Measurements from ENCODE around the gene TNFRSF1A.

TNFRSF1A gene

GRCh38 chr12:6285532-6286306, 56.2 kb downstream of the TNFRSF1A start:
- Histone ChIP-seq H3K27ac (ENCODE audit: insufficient read depth, low read depth, low read length, poor library complexity, severe bottlenecking) (no peak overlapping the region), H3K4me1 (ENCODE audit: control insufficient read depth, insufficient read depth, low read length) (no peaks in the 10 kb centered on the region), H3K9me3 (ENCODE audit: control insufficient read depth, low read length) (no peaks in the 10 kb centered on the region), H3K36me3 (ENCODE audit: control insufficient read depth, insufficient read depth, low read length) (no peaks in the 10 kb centered on the region), H3K4me3 (ENCODE audit: insufficient read depth, low read depth, low read length) (no peak overlapping the region), H3K27me3 (ENCODE audit: control insufficient read depth, insufficient read depth, low read length, poor library complexity, severe bottlenecking) (no peaks in the 10 kb centered on the region)
- 36 to 40% methylated on average over 1 of the region's 1 CpG for WGBS, 2 experiments

DNA sequence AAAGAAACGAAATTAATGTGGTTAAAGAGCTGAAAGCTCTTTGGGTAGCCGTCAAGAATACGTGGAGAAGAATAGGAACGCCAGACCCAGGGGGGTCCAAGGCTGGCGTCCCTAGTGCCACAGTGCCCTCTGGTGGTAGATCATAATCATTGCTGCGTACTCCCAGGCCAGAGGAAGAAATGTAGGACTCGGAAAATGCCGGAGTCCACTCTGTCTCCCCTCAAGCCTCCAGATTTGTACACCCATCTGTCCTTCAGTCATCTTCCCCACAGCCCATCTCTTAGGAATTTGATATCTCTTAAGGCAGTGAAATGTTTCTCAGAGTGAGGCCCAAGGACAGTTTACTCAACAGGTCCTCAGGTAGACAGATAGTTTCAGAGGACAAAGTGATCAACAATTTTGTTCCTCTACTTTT, 56.8 kb downstream of the TNFRSF1A start:
- Histone ChIP-seq H3K36me3 (ENCODE audit: control insufficient read depth, insufficient read depth, low read length) (no peaks in the 10 kb centered on the region), H3K4me3 (ENCODE audit: insufficient read depth, low read depth, low read length) (no peak overlapping the region), H3K27ac (ENCODE audit: insufficient read depth, low read depth, low read length, poor library complexity, severe bottlenecking) (no peak overlapping the region), H3K4me1 (ENCODE audit: control insufficient read depth, insufficient read depth, low read length) (no peaks in the 10 kb centered on the region), H3K9me3 (ENCODE audit: control insufficient read depth, low read length) (no peaks in the 10 kb centered on the region), H3K27me3 (ENCODE audit: control insufficient read depth, insufficient read depth, low read length, poor library complexity, severe bottlenecking) (peaks cover 1% of the 10 kb centered on the region)
- WGBS, 2 experiments, result 19 to 23% methylated on average over 8 of the region's 8 CpGs

DNA sequence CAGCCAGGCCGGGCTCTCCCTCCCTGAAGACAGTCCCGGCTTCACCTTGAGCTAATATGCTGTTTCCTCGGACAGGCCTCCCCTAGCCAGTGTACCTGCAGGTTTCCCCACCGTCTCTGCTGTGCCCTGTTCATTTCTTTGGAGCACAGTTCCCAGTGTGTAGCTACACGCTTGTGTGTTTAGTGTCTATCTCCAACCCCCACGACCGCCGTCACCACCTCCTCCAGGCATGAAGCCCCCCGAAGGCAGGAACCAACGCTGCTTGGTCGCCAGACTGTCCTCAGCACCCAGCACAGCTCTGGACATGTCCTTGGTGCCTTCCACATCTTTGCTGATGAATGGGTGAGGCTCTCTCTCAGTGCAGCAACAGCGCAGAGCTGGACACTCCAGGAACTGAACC, 57.6 kb downstream of the TNFRSF1A start:
- 91% methylated on average over 12 of the region's 12 CpGs for WGBS, 2 experiments
- H3K4me1 ChIP-seq (ENCODE audit: control insufficient read depth, insufficient read depth, low read length), result no peaks in the 10 kb centered on the region
- no peak overlapping the region for H3K4me3 ChIP-seq (ENCODE audit: insufficient read depth, low read depth, low read length)
- peaks cover 6% of the 10 kb centered on the region for H3K27me3 ChIP-seq (ENCODE audit: control insufficient read depth, insufficient read depth, low read length, poor library complexity, severe bottlenecking)
- H3K9me3 ChIP-seq (ENCODE audit: control insufficient read depth, low read length), result no peaks in the 10 kb centered on the region
- no peaks in the 10 kb centered on the region for H3K36me3 ChIP-seq (ENCODE audit: control insufficient read depth, insufficient read depth, low read length)
- no peak overlapping the region for H3K27ac ChIP-seq (ENCODE audit: insufficient read depth, low read depth, low read length, poor library complexity, severe bottlenecking)

GRCh38 chr12:6282453-6282840, 59.4 kb downstream of the TNFRSF1A start:
- 93% methylated on average over 3 of the region's 4 CpGs for WGBS, 2 experiments
- no peaks in the 10 kb centered on the region for H3K36me3 ChIP-seq (ENCODE audit: control insufficient read depth, insufficient read depth, low read length)

DNA sequence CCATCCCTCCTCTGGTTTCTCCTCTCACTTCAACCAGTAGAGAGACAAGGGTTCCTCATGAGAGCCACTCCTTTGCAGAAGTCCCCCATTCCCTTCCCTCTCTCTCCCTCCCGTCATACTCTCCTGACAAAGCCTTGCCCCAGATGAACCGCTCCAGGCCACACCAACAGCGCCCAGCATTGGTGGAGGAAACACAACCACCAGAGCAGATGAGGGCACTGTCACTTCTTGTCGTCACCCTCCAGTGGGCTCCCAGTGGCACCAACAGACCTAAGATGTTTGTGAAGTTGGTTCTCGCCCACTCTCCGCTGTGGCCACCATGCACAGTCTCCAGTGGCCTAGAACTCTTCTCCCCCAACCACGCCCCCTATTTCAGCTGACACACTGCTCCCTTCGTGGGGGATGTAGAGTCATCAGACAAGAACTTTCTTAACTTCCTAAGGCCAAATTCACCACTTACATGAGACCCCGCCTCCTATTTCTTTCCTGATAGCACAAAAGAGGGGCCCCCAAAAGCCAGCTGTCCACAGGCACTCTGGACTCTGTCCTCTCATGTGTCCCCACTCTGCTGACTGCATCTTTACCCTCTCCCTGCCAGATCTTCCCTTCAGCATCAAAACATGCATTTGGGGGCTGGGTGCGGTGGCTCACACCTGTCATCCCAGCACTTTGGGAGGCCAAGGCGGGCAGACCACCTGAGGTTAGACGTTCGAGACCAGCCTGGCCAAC, 60.6 kb downstream of the TNFRSF1A start:
- H3K27ac ChIP-seq (ENCODE audit: insufficient read depth, low read depth, low read length, poor library complexity, severe bottlenecking), result no peak overlapping the region
- WGBS, 2 experiments, result 92 to 96% methylated on average over 13 of the region's 13 CpGs
- peaks cover 18% of the 10 kb centered on the region for H3K27me3 ChIP-seq (ENCODE audit: control insufficient read depth, insufficient read depth, low read length, poor library complexity, severe bottlenecking)
- H3K4me3 ChIP-seq (ENCODE audit: insufficient read depth, low read depth, low read length), result no peak overlapping the region
- H3K4me1 ChIP-seq (ENCODE audit: control insufficient read depth, insufficient read depth, low read length), result peaks cover 7% of the 10 kb centered on the region
- no peaks in the 10 kb centered on the region for H3K9me3 ChIP-seq (ENCODE audit: control insufficient read depth, low read length)
- no peaks in the 10 kb centered on the region for H3K36me3 ChIP-seq (ENCODE audit: control insufficient read depth, insufficient read depth, low read length)

More at GRCh38 chr12:6282453-6282840, 59.4 kb downstream of the TNFRSF1A start:
- H3K27ac ChIP-seq (ENCODE audit: insufficient read depth, low read depth, low read length, poor library complexity, severe bottlenecking), result no peak overlapping the region
- H3K4me1 ChIP-seq (ENCODE audit: control insufficient read depth, insufficient read depth, low read length), result peaks cover 7% of the 10 kb centered on the region
- H3K4me3 ChIP-seq (ENCODE audit: insufficient read depth, low read depth, low read length), result no peak overlapping the region
- no peaks in the 10 kb centered on the region for H3K9me3 ChIP-seq (ENCODE audit: control insufficient read depth, low read length)
- H3K27me3 ChIP-seq (ENCODE audit: control insufficient read depth, insufficient read depth, low read length, poor library complexity, severe bottlenecking), result peaks cover 18% of the 10 kb centered on the region

DNA sequence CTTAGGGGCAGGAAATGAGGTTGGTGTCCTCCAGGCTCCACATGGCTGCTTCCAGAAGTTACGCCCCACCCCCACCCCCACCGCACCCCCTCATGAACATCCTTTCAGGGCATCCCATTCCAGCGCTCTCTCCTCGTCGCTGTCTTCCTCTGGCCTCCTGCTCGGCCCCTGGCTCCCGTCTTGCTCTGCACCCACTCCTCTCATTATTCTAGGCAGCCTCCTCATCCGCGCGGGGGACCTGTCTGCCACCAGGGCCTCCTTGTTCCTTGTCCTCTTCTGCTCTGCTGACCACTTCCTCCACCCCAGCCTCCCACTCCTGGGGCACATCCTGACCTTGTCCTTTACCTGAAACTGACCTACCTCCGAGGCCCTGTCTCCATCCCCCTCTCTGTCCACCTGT, 61.2 kb downstream of the TNFRSF1A start:
- Histone ChIP-seq H3K36me3 (ENCODE audit: control insufficient read depth, insufficient read depth, low read length) (no peaks in the 10 kb centered on the region), H3K27me3 (ENCODE audit: control insufficient read depth, insufficient read depth, low read length, poor library complexity, severe bottlenecking) (peaks cover 18% of the 10 kb centered on the region), H3K4me3 (ENCODE audit: insufficient read depth, low read depth, low read length) (no peak overlapping the region), H3K9me3 (ENCODE audit: control insufficient read depth, low read length) (no peaks in the 10 kb centered on the region), H3K27ac (ENCODE audit: insufficient read depth, low read depth, low read length, poor library complexity, severe bottlenecking) (no peak overlapping the region), H3K4me1 (ENCODE audit: control insufficient read depth, insufficient read depth, low read length) (peaks cover 7% of the 10 kb centered on the region)
- WGBS, 2 experiments, result 81 to 86% methylated on average over 11 of the region's 11 CpGs

GRCh38 chr12:6280053-6280469, 61.8 kb downstream of the TNFRSF1A start:
- H3K9me3 ChIP-seq (ENCODE audit: control insufficient read depth, low read length), result no peaks in the 10 kb centered on the region
- 78 to 86% methylated on average over 2 of the region's 2 CpGs for WGBS, 2 experiments
- H3K36me3 ChIP-seq (ENCODE audit: control insufficient read depth, insufficient read depth, low read length), result no peaks in the 10 kb centered on the region
- peaks cover 18% of the 10 kb centered on the region for H3K27me3 ChIP-seq (ENCODE audit: control insufficient read depth, insufficient read depth, low read length, poor library complexity, severe bottlenecking)
- H3K27ac ChIP-seq (ENCODE audit: insufficient read depth, low read depth, low read length, poor library complexity, severe bottlenecking), result no peak overlapping the region
- no peak overlapping the region for H3K4me3 ChIP-seq (ENCODE audit: insufficient read depth, low read depth, low read length)
- peaks cover 7% of the 10 kb centered on the region for H3K4me1 ChIP-seq (ENCODE audit: control insufficient read depth, insufficient read depth, low read length)

DNA sequence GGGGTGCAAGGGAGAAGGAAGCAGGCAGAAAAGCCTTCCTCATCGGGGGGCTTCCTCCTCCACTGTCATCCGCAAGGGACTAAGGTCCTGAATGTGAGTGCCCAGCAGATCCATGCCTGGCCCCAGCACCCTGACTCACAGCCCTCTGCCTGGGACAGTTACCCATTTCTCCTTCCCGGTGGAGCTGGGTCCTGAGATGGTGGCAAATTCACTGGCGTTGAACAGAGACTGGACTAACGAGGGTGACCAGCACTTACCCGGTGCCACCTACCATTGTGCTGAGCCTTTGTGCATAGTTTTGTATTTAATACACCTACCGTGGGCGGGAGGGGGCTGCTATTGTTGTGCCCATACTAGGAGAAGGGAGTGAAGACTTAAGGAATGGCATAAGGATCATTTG, 62.2 kb downstream of the TNFRSF1A start:
- H3K4me3 ChIP-seq (ENCODE audit: insufficient read depth, low read depth, low read length), result no peak overlapping the region
- WGBS, 2 experiments, result 88 to 90% methylated on average over 8 of the region's 8 CpGs
- no peak overlapping the region for H3K27ac ChIP-seq (ENCODE audit: insufficient read depth, low read depth, low read length, poor library complexity, severe bottlenecking)
- peaks cover 10% of the 10 kb centered on the region for H3K4me1 ChIP-seq (ENCODE audit: control insufficient read depth, insufficient read depth, low read length)
- H3K27me3 ChIP-seq (ENCODE audit: control insufficient read depth, insufficient read depth, low read length, poor library complexity, severe bottlenecking), result peaks cover 18% of the 10 kb centered on the region
- no peaks in the 10 kb centered on the region for H3K36me3 ChIP-seq (ENCODE audit: control insufficient read depth, insufficient read depth, low read length)
- H3K9me3 ChIP-seq (ENCODE audit: control insufficient read depth, low read length), result no peaks in the 10 kb centered on the region

GRCh38 chr12:6279256-6279628, 62.6 kb downstream of the TNFRSF1A start:
- WGBS, 2 experiments, result 92 to 94% methylated on average over 12 of the region's 12 CpGs
- H3K27ac ChIP-seq (ENCODE audit: insufficient read depth, low read depth, low read length, poor library complexity, severe bottlenecking), result no peak overlapping the region

More at GRCh38 chr12:6279256-6279628, 62.6 kb downstream of the TNFRSF1A start:
- peaks cover 18% of the 10 kb centered on the region for H3K27me3 ChIP-seq (ENCODE audit: control insufficient read depth, insufficient read depth, low read length, poor library complexity, severe bottlenecking)
- no peaks in the 10 kb centered on the region for H3K36me3 ChIP-seq (ENCODE audit: control insufficient read depth, insufficient read depth, low read length)
- H3K4me3 ChIP-seq (ENCODE audit: insufficient read depth, low read depth, low read length), result no peak overlapping the region
- H3K9me3 ChIP-seq (ENCODE audit: control insufficient read depth, low read length), result no peaks in the 10 kb centered on the region
- peaks cover 14% of the 10 kb centered on the region for H3K4me1 ChIP-seq (ENCODE audit: control insufficient read depth, insufficient read depth, low read length)

All from ectodermal cell (in vitro differentiated cells).